ENCODE measurements around the gene PTPRJ.

Gene PTPRJ

GRCh38 chr11:48087422-48087821 lies 107.1 kb downstream of the PTPRJ start:
- H3K4me3 ChIP-seq (ENCODE audit: control insufficient read depth in 1 of 7, extremely low read depth in 1 of 7, insufficient read depth in 4 of 7, low read depth in 2 of 7, low read length in 6 of 7) = no peak overlapping the region
- POLR2A ChIA-PET = interaction anchor here (0.5 kb wide), 1 partner anchor 38 kb away, joined by 4 read pairs; no protein-coding TSS in a partner anchor
- WGBS (ENCODE audit: insufficient coverage) = 100% methylated on average over 1 of the region's 2 CpGs
- H3K27ac ChIP-seq (ENCODE audit: insufficient read depth in 1 of 2, low read depth in 1 of 2, low read length in 2 of 2, poor library complexity in 1 of 2, severe bottlenecking in 2 of 2) = no peak overlapping the region
- CTCF ChIA-PET = interaction anchor here (0.6 kb wide), 1 partner anchor 20 kb away, joined by 3 read pairs; no protein-coding TSS in a partner anchor
- H3K36me3 ChIP-seq (ENCODE audit: control insufficient read depth in 4 of 4, insufficient read depth in 4 of 4, low read length in 3 of 4) = no peaks in the 10 kb centered on the region
- H3K9me3 ChIP-seq (ENCODE audit: control extremely low read depth in 1 of 5, control insufficient read depth in 4 of 5, insufficient read depth in 2 of 5, low read depth in 1 of 5, low read length in 4 of 5) = no peaks in the 10 kb centered on the region
- peaks cover 0 to 13% (median 8%) of the 10 kb centered on the region in 4 experiments for H3K4me1 ChIP-seq (ENCODE audit: control extremely low read depth in 1 of 4, control insufficient read depth in 4 of 4, insufficient read depth in 4 of 4, low read length in 3 of 4)
- H3K27me3 ChIP-seq (replicated peaks in 2 of 5; ENCODE audit: control insufficient read depth in 4 of 5, insufficient read depth in 5 of 5, low read length in 4 of 5) = no peaks in the 10 kb centered on the region
- no peak for DNase-seq

GRCh38 chr11:48087974-48088681 lies 107.8 kb downstream of the PTPRJ start:
- no peaks in the 10 kb centered on the region for H3K36me3 ChIP-seq (ENCODE audit: control insufficient read depth in 4 of 4, insufficient read depth in 4 of 4, low read length in 3 of 4)
- peaks cover 0 to 13% (median 8%) of the 10 kb centered on the region in 4 experiments for H3K4me1 ChIP-seq (ENCODE audit: control extremely low read depth in 1 of 4, control insufficient read depth in 4 of 4, insufficient read depth in 4 of 4, low read length in 3 of 4)
- H3K9me3 ChIP-seq (ENCODE audit: control extremely low read depth in 1 of 5, control insufficient read depth in 4 of 5, insufficient read depth in 2 of 5, low read depth in 1 of 5, low read length in 4 of 5) = no peaks in the 10 kb centered on the region
- no peak overlapping the region for H3K4me3 ChIP-seq (ENCODE audit: control insufficient read depth in 1 of 7, extremely low read depth in 1 of 7, insufficient read depth in 4 of 7, low read depth in 2 of 7, low read length in 6 of 7)
- CTCF ChIA-PET = interaction anchor here (0.6 to 1.4 kb wide), 2 partner anchors 13 to 20 kb away, joined by 3 read pairs; no protein-coding TSS in a partner anchor
- peak in 2 of 3 donors; percentile 21 to 28 for DNase-seq
- 21% methylated on average over 5 of the region's 6 CpGs for WGBS (ENCODE audit: insufficient coverage)
- no peak overlapping the region for H3K27ac ChIP-seq (ENCODE audit: insufficient read depth in 1 of 2, low read depth in 1 of 2, low read length in 2 of 2, poor library complexity in 1 of 2, severe bottlenecking in 2 of 2)
- POLR2A ChIA-PET = interaction anchor here (0.5 kb wide), 1 partner anchor 39 kb away, joined by 4 read pairs; no protein-coding TSS in a partner anchor
- no peaks in the 10 kb centered on the region for H3K27me3 ChIP-seq (replicated peaks in 2 of 5; ENCODE audit: control insufficient read depth in 4 of 5, insufficient read depth in 5 of 5, low read length in 4 of 5)

GRCh38 chr11:48088682-48089050 lies 108.3 kb downstream of the PTPRJ start:
- no peaks in the 10 kb centered on the region for H3K9me3 ChIP-seq (ENCODE audit: control extremely low read depth in 1 of 5, control insufficient read depth in 4 of 5, insufficient read depth in 2 of 5, low read depth in 1 of 5, low read length in 4 of 5)
- no peak for DNase-seq
- peaks cover 0 to 13% (median 8%) of the 10 kb centered on the region in 4 experiments for H3K4me1 ChIP-seq (ENCODE audit: control extremely low read depth in 1 of 4, control insufficient read depth in 4 of 4, insufficient read depth in 4 of 4, low read length in 3 of 4)
- CTCF ChIA-PET = interaction anchor here (0.6 to 1.5 kb wide), 3 partner anchors 14 to 154 kb away, joined by 3 read pairs; no protein-coding TSS in a partner anchor
- no peaks in the 10 kb centered on the region for H3K27me3 ChIP-seq (replicated peaks in 2 of 5; ENCODE audit: control insufficient read depth in 4 of 5, insufficient read depth in 5 of 5, low read length in 4 of 5)
- no peak overlapping the region for H3K4me3 ChIP-seq (ENCODE audit: control insufficient read depth in 1 of 7, extremely low read depth in 1 of 7, insufficient read depth in 4 of 7, low read depth in 2 of 7, low read length in 6 of 7)
- POLR2A ChIA-PET = no interaction called here
- no peaks in the 10 kb centered on the region for H3K36me3 ChIP-seq (ENCODE audit: control insufficient read depth in 4 of 4, insufficient read depth in 4 of 4, low read length in 3 of 4)
- WGBS (ENCODE audit: insufficient coverage) = 92% methylated on average over 2 of the region's 6 CpGs
- H3K27ac ChIP-seq (ENCODE audit: insufficient read depth in 1 of 2, low read depth in 1 of 2, low read length in 2 of 2, poor library complexity in 1 of 2, severe bottlenecking in 2 of 2) = no peak overlapping the region

- Histone ChIP-seq H3K4me1 (ENCODE audit: control extremely low read depth in 1 of 4, control insufficient read depth in 4 of 4, insufficient read depth in 4 of 4, low read length in 3 of 4) (peaks cover 0 to 13% (median 8%) of the 10 kb centered on the region in 4 experiments), H3K27ac (ENCODE audit: insufficient read depth in 1 of 2, low read depth in 1 of 2, low read length in 2 of 2, poor library complexity in 1 of 2, severe bottlenecking in 2 of 2) (no peak overlapping the region), H3K4me3 (ENCODE audit: control insufficient read depth in 1 of 7, extremely low read depth in 1 of 7, insufficient read depth in 4 of 7, low read depth in 2 of 7, low read length in 6 of 7) (no peak overlapping the region), H3K36me3 (ENCODE audit: control insufficient read depth in 4 of 4, insufficient read depth in 4 of 4, low read length in 3 of 4) (no peaks in the 10 kb centered on the region), H3K27me3 (replicated peaks in 2 of 5; ENCODE audit: control insufficient read depth in 4 of 5, insufficient read depth in 5 of 5, low read length in 4 of 5) (no peaks in the 10 kb centered on the region), H3K9me3 (ENCODE audit: control extremely low read depth in 1 of 5, control insufficient read depth in 4 of 5, insufficient read depth in 2 of 5, low read depth in 1 of 5, low read length in 4 of 5) (no peaks in the 10 kb centered on the region)
- CTCF ChIA-PET = interaction anchor here (1.5 kb wide), 1 partner anchor 156 kb away, joined by 3 read pairs; no protein-coding TSS in a partner anchor
- POLR2A ChIA-PET = no interaction called here
- 63% methylated on average over 6 of the region's 8 CpGs for WGBS (ENCODE audit: insufficient coverage)
- DNase-seq = no peak
These were observed 109.8 kb downstream of the PTPRJ start for GRCh38 chr11:48090174-48090573.

- H3K27me3 ChIP-seq (replicated peaks in 2 of 5; ENCODE audit: control insufficient read depth in 4 of 5, insufficient read depth in 5 of 5, low read length in 4 of 5) = no peaks in the 10 kb centered on the region
- 100% methylated on average over 2 of the region's 4 CpGs for WGBS (ENCODE audit: insufficient coverage)
- no peak for DNase-seq
- ChIA-PET CTCF (interaction anchor here (0.6 to 1.5 kb wide), 3 partner anchors 18 to 187 kb away, joined by 3 to 4 read pairs (median 4); no protein-coding TSS in a partner anchor), POLR2A (no interaction called here)
- H3K36me3 ChIP-seq (ENCODE audit: control insufficient read depth in 4 of 4, insufficient read depth in 4 of 4, low read length in 3 of 4) = no peaks in the 10 kb centered on the region
- no peaks in the 10 kb centered on the region for H3K9me3 ChIP-seq (ENCODE audit: control extremely low read depth in 1 of 5, control insufficient read depth in 4 of 5, insufficient read depth in 2 of 5, low read depth in 1 of 5, low read length in 4 of 5)
- no peak overlapping the region for H3K27ac ChIP-seq (ENCODE audit: insufficient read depth in 1 of 2, low read depth in 1 of 2, low read length in 2 of 2, poor library complexity in 1 of 2, severe bottlenecking in 2 of 2)
- peaks cover 0 to 13% (median 8%) of the 10 kb centered on the region in 4 experiments for H3K4me1 ChIP-seq (ENCODE audit: control extremely low read depth in 1 of 4, control insufficient read depth in 4 of 4, insufficient read depth in 4 of 4, low read length in 3 of 4)
- no peak overlapping the region for H3K4me3 ChIP-seq (ENCODE audit: control insufficient read depth in 1 of 7, extremely low read depth in 1 of 7, insufficient read depth in 4 of 7, low read depth in 2 of 7, low read length in 6 of 7)
These were observed 111.2 kb downstream of the PTPRJ start for GRCh38 chr11:48091426-48092102.

- Histone ChIP-seq H3K4me3 (ENCODE audit: control insufficient read depth in 1 of 7, extremely low read depth in 1 of 7, insufficient read depth in 4 of 7, low read depth in 2 of 7, low read length in 6 of 7) (no peak overlapping the region), H3K27me3 (replicated peaks in 2 of 5; ENCODE audit: control insufficient read depth in 4 of 5, insufficient read depth in 5 of 5, low read length in 4 of 5) (no peaks in the 10 kb centered on the region), H3K9me3 (ENCODE audit: control extremely low read depth in 1 of 5, control insufficient read depth in 4 of 5, insufficient read depth in 2 of 5, low read depth in 1 of 5, low read length in 4 of 5) (no peaks in the 10 kb centered on the region), H3K4me1 (ENCODE audit: control extremely low read depth in 1 of 4, control insufficient read depth in 4 of 4, insufficient read depth in 4 of 4, low read length in 3 of 4) (peaks cover 0 to 4% (median 2%) of the 10 kb centered on the region in 4 experiments), H3K27ac (ENCODE audit: insufficient read depth in 1 of 2, low read depth in 1 of 2, low read length in 2 of 2, poor library complexity in 1 of 2, severe bottlenecking in 2 of 2) (no peak overlapping the region), H3K36me3 (ENCODE audit: control insufficient read depth in 4 of 4, insufficient read depth in 4 of 4, low read length in 3 of 4) (no peaks in the 10 kb centered on the region)
- ChIA-PET CTCF (no interaction called here), POLR2A (no interaction called here)
- DNase-seq = no peak
- no CpG with 5 or more reads among the region's 4 CpGs for WGBS (ENCODE audit: insufficient coverage)
These were observed 113.0 kb downstream of the PTPRJ start for GRCh38 chr11:48093323-48093722.

All from common myeloid progenitor, CD34-positive (primary cell).